ENCODE measurements around the gene HTR1A. TPM values are rescaled to one million over a fixed set of nuclear protein-coding genes. Genes with fewer than 3 reads are reported as not detected.

The HTR1A gene
- total RNA-seq, 1 donor from 2014 or later: not detected

GRCh38 chr5:63959177-63959982, 2.9 kb downstream of the HTR1A start:
- DNase-seq: no peak
- Histone ChIP-seq H3K4me1 (no peaks in the 10 kb centered on the region), H3K9me3 (replicated peaks) (no peaks in the 10 kb centered on the region), H3K4me3 (no peak overlapping the region), H3K36me3 (no peaks in the 10 kb centered on the region), H3K27ac (replicated peaks) (no peak overlapping the region), H3K27me3 (ENCODE audit: low read depth) (peaks cover 60% of the 10 kb centered on the region)
- TF ChIP-seq, protein P1, sequence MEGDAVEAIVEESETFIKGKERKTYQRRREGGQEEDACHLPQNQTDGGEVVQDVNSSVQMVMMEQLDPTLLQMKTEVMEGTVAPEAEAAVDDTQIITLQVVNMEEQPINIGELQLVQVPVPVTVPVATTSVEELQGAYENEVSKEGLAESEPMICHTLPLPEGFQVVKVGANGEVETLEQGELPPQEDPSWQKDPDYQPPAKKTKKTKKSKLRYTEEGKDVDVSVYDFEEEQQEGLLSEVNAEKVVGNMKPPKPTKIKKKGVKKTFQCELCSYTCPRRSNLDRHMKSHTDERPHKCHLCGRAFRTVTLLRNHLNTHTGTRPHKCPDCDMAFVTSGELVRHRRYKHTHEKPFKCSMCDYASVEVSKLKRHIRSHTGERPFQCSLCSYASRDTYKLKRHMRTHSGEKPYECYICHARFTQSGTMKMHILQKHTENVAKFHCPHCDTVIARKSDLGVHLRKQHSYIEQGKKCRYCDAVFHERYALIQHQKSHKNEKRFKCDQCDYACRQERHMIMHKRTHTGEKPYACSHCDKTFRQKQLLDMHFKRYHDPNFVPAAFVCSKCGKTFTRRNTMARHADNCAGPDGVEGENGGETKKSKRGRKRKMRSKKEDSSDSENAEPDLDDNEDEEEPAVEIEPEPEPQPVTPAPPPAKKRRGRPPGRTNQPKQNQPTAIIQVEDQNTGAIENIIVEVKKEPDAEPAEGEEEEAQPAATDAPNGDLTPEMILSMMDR (IDR thresholded peaks at IDR 0.05; ENCODE audit: borderline replicate concordance): no peak
- intact Hi-C loops (cut with micrococcal nuclease): no loop called here

GRCh38 chr5:63958654-63959053, 3.6 kb downstream of the HTR1A start:
- DNase-seq: no peak
- H3K4me1 ChIP-seq: no peaks in the 10 kb centered on the region
- TF ChIP-seq, protein P1 (IDR thresholded peaks at IDR 0.05; ENCODE audit: borderline replicate concordance): no peak
- H3K9me3 ChIP-seq (replicated peaks): no peaks in the 10 kb centered on the region
- H3K4me3 ChIP-seq: no peak overlapping the region
- no peak overlapping the region for H3K27ac ChIP-seq (replicated peaks)
- peaks cover 60% of the 10 kb centered on the region for H3K27me3 ChIP-seq (ENCODE audit: low read depth)
- no peaks in the 10 kb centered on the region for H3K36me3 ChIP-seq
- intact Hi-C loops (cut with micrococcal nuclease): no loop called here

GRCh38 chr5:63957617-63958016, 4.6 kb downstream of the HTR1A start:
- no peak for DNase-seq
- Histone ChIP-seq H3K27me3 (ENCODE audit: low read depth) (peaks cover 55% of the 10 kb centered on the region), H3K9me3 (replicated peaks) (no peaks in the 10 kb centered on the region), H3K4me1 (no peaks in the 10 kb centered on the region), H3K36me3 (no peaks in the 10 kb centered on the region), H3K27ac (replicated peaks) (no peak overlapping the region), H3K4me3 (no peak overlapping the region)
- TF ChIP-seq, protein P1 (IDR thresholded peaks at IDR 0.05; ENCODE audit: borderline replicate concordance): no peak
- intact Hi-C loops (cut with micrococcal nuclease): no loop called here

DNA sequence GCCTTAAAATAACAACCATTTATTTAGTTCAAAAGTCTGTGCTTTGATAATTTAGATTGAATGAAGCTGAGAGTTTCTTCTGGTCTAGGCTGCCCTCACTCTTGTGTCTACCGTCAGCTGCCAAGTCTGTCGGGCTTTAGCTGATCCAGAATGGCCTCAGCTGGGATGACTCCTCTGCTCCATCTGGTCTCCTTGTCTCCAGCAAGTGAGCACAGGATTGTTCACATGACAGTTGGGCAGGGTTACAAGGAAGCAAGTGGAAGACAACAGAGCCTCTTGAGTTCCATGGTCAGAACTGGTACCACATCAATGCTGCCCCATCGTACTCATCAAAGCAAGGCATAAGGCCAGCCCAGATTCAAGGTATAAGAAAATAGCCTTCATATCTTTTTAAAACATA, 9.0 kb downstream of the HTR1A start:
- H3K27me3 ChIP-seq (ENCODE audit: low read depth): peaks cover 11% of the 10 kb centered on the region
- DNase-seq: no peak
- H3K9me3 ChIP-seq (replicated peaks): no peaks in the 10 kb centered on the region
- H3K4me3 ChIP-seq: no peak overlapping the region
- H3K4me1 ChIP-seq: no peaks in the 10 kb centered on the region
- TF ChIP-seq, protein P1 (IDR thresholded peaks at IDR 0.05; ENCODE audit: borderline replicate concordance): no peak
- intact Hi-C loops (cut with micrococcal nuclease): no loop called here
- no peaks in the 10 kb centered on the region for H3K36me3 ChIP-seq
- H3K27ac ChIP-seq (replicated peaks): no peak overlapping the region

DNA sequence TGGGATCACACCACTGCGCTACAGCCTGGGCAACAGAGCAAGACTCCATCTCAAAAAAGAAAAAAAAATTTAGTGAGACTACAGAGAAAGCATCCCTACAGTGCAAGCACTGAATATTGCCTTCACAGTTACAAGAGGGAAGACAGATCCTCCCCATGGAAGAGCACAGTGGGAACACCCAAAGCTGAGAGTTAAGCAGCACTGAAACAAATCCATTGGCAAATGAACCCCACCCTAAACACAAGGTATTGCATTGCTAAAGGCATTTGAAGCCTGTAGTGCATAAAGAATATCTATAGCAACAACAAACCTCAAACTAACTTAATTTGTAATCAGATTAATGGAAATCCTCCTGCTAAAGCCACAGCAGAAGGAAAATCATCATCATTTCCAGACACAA, 27.1 kb downstream of the HTR1A start:
- Histone ChIP-seq H3K27ac (replicated peaks) (no peak overlapping the region), H3K27me3 (ENCODE audit: low read depth) (no peaks in the 10 kb centered on the region), H3K4me1 (no peaks in the 10 kb centered on the region), H3K9me3 (replicated peaks) (peaks cover 24% of the 10 kb centered on the region), H3K36me3 (no peaks in the 10 kb centered on the region), H3K4me3 (no peak overlapping the region)
- no peak for DNase-seq
- intact Hi-C loops (cut with micrococcal nuclease): no loop called here
- TF ChIP-seq, protein P1 (IDR thresholded peaks at IDR 0.05; ENCODE audit: borderline replicate concordance): no peak
